Natural killer cell (primary cell): ENCODE data around the gene MAP2K2. TPM values are rescaled to one million over a fixed set of nuclear protein-coding genes. Genes with fewer than 3 reads are reported as not detected.
A peak's percentile ranks its signal among the peaks of the same experiment; 100 is the strongest.

Experiments
- ATAC-seq, 3 donors: fragments of 150-1000 bp in 2 of 3; fragments of 200-7000 bp in 1 of 3; cut with Tn5 transposase; 1 replicate in 1 of 3; 2 replicates in 2 of 3; pipeline ENCODE4 v1.10.0; 2021; ENCODE audit warnings: mild to moderate bottlenecking in 2 of 3, moderate library complexity in 2 of 3
- DNase-seq, 2 donors: peaks; one replicate each; pipeline versions ENCODE4 v3.0.0 to v3.0.0-alpha.2; 2013 to 2021; ENCODE audit warnings: mixed read lengths in 1 of 2
- H3K27ac ChIP-seq: one replicate; pipeline ENCODE4 v1.5.1; 2013; ENCODE audit warnings: mild to moderate bottlenecking, low read length
- H3K27me3 ChIP-seq: one replicate; pipeline ENCODE4 v1.6.1; 2013; ENCODE audit warnings: low read length; ENCODE audit not compliant: control insufficient read depth, insufficient read depth
- H3K36me3 ChIP-seq: one replicate; pipeline ENCODE4 v1.6.1; 2013; ENCODE audit warnings: low read length; ENCODE audit not compliant: control insufficient read depth, insufficient read depth
- H3K4me1 ChIP-seq: one replicate; pipeline ENCODE4 v1.6.1; 2013; ENCODE audit warnings: low read length; ENCODE audit not compliant: control insufficient read depth, insufficient read depth
- H3K4me3 ChIP-seq: one replicate; pipeline ENCODE4 v1.5.1; 2013; ENCODE audit warnings: low read length
- H3K9me3 ChIP-seq: one replicate; pipeline ENCODE4 v1.6.1; 2013; ENCODE audit warnings: low read length; ENCODE audit not compliant: control insufficient read depth, insufficient read depth
- H3K27ac Mint-ChIP-seq, 2 donors: one replicate each; pipeline ENCODE4 v1.8.0; 2022; ENCODE audit warnings: mild to moderate bottlenecking in 2 of 2, mixed read lengths in 2 of 2, moderate library complexity in 1 of 2
- H3K27me3 Mint-ChIP-seq, 2 donors: one replicate each; pipeline ENCODE4 v1.8.0; 2022; ENCODE audit warnings: low read depth in 2 of 2, mixed read lengths in 2 of 2
- H3K36me3 Mint-ChIP-seq: one replicate; pipeline ENCODE4 v1.8.0; 2022; ENCODE audit warnings: mixed read lengths
- H3K4me1 Mint-ChIP-seq, 2 donors: one replicate each; pipeline ENCODE4 v1.8.0; 2022; ENCODE audit warnings: mixed read lengths in 2 of 2
- H3K4me3 Mint-ChIP-seq: one replicate; pipeline ENCODE4 v1.8.0; 2022; ENCODE audit warnings: mild to moderate bottlenecking, moderate library complexity, mixed read lengths
- H3K9me3 Mint-ChIP-seq, 2 donors: one replicate each; pipeline ENCODE4 v1.8.0; 2022; ENCODE audit warnings: mixed read lengths in 2 of 2
- WGBS: methylation state at CpG from one replicate; pipeline ENCODE4 v1.1.7; 2013; ENCODE audit warnings: missing lambda C conversion rate; ENCODE audit not compliant: insufficient coverage; 5-methylcytosine and 5-hydroxymethylcytosine counted together
- intact Hi-C: fragments of 100-400 bp; cut with micrococcal nuclease; formaldehyde crosslinking; loops from one replicate; pipeline ENCODE4 v1.14.2; 2022
- total RNA-seq, 4 donors: library from RNA; stranded (reverse); fragments of 120-200 nt in 1 of 4; gene quantifications; one replicate each; pipeline versions ENCODE4 v1.2.3 to v1.2.4, GENCODE V29; 2013 to 2022
- TF ChIP-seq, protein P1 (sequence below): fragments of 200-600 bp; IDR thresholded peaks from one replicate; pipeline ENCODE4 v1.8.0; 2022; ENCODE audit warnings: antibody characterized with exemption

Gene MAP2K2
- total RNA-seq, 3 donors from 2014 or later (not counting 1 experiment from before 2014, with no cell fraction given): 137 to 154 (median 152) TPM

DNA sequence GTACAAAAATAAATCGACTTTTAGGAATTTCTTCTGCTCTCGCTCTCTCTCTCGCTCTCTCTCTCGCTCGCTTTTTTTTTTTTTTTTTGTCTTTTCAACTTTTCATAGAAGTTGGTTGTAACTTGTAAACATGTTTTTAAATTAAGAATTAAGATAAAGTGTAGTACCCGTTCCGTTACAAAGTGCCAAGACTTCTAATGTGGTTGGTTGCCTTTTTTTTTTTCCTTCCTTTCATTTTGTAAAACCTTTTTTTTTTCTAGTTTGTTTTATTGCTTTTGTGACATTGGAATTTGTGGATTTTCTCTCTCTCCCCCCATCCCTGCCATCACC is 77.6 kb downstream of the MAP2K2 start:
- WGBS: 83% methylated on average over 4 of the region's 7 CpGs
- Histone ChIP-seq H3K4me3 (no peak overlapping the region), H3K9me3 (no peaks in the 10 kb centered on the region), H3K4me1 (peaks cover 25% of the 10 kb centered on the region), H3K36me3 (peaks cover 42% of the 10 kb centered on the region), H3K27ac (no peak overlapping the region), H3K27me3 (no peaks in the 10 kb centered on the region)
- Mint-ChIP-seq H3K36me3 (no peaks in the 10 kb centered on the region), H3K27ac (peak overlapping the region; percentile 71 to 77), H3K9me3 (no peaks in the 10 kb centered on the region), H3K4me1 (peaks cover 18 to 35% of the 10 kb centered on the region in 2 donors), H3K27me3 (no peaks in the 10 kb centered on the region), H3K4me3 (no peak overlapping the region)
- peak in 1 of 2 donors; percentile 25 for DNase-seq
- ATAC-seq: no peak
- TF ChIP-seq, protein P1, sequence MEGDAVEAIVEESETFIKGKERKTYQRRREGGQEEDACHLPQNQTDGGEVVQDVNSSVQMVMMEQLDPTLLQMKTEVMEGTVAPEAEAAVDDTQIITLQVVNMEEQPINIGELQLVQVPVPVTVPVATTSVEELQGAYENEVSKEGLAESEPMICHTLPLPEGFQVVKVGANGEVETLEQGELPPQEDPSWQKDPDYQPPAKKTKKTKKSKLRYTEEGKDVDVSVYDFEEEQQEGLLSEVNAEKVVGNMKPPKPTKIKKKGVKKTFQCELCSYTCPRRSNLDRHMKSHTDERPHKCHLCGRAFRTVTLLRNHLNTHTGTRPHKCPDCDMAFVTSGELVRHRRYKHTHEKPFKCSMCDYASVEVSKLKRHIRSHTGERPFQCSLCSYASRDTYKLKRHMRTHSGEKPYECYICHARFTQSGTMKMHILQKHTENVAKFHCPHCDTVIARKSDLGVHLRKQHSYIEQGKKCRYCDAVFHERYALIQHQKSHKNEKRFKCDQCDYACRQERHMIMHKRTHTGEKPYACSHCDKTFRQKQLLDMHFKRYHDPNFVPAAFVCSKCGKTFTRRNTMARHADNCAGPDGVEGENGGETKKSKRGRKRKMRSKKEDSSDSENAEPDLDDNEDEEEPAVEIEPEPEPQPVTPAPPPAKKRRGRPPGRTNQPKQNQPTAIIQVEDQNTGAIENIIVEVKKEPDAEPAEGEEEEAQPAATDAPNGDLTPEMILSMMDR: no peak
- intact Hi-C loops: no loop called here

DNA sequence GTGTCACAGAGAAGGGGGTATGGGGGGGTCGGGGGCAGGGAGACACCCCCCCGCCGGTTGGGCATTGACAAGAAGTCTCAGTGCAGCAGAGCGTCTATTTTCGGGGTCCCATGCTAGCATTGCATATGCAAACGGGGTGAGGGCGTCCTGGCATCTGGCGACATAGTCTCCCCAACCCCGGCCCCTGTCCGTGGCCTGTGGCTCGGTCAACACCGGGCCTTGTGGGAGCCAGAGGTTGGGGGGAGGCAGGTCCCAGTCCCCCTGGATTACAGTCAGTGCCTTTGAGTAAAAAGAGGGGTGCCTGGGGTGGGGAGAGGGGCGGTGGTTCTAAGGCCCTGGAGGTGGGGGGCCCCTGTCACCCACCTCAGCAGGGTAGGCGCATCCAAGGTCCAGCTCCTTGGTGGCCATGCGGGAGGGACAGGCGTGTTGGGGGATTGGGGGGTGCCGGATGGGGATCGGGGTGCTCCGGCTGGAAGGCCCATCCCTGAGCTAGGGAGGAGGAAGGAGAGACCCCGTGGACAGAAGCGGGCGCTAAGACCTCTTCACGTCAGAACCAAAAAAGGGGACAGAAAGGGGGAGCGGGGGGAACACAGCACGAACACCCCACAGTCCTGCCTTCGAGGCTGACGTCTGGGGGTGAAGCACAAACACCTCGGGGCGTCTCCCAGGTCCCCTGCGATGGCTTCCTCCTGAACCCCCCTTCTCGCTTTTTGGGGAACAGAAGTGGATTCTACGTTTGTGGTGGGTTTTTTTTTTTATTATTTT is 78.1 kb downstream of the MAP2K2 start:
- H3K27ac ChIP-seq: no peak overlapping the region
- intact Hi-C loops: no loop called here
- no peak overlapping the region for H3K4me3 Mint-ChIP-seq

DNA sequence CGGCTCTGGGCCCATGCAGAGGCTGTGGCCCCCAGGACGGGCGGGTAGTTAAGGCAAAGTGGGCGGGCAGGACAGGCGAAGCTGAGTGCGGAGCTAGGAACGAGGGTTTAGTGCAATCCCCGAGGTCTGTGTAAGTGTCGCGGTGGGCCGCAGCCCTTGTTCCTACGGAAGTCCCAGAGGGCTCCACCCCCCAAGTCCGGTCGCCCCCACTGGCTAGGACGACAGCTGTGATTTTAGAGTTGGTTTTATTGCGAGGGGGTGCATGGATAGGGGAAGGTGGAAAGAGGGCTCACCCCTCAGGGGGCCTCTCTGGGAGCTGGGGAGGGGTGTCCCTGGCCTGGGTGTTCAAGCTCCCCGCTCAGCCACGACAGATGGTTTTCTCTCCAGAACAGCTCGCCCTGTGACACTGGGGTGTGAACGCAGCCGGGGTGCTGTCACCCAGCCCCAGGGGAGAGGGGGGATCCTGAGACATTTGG is 78.9 kb downstream of the MAP2K2 start:
- TF ChIP-seq, protein P1: no peak
- 93% methylated on average over 21 of the region's 21 CpGs for WGBS
- DNase-seq: no peak
- Mint-ChIP-seq H3K36me3 (no peaks in the 10 kb centered on the region), H3K9me3 (no peaks in the 10 kb centered on the region), H3K4me3 (no peak overlapping the region), H3K27me3 (no peaks in the 10 kb centered on the region), H3K27ac (peak overlapping the region in 1 of 2 donors; percentile 46), H3K4me1 (peaks cover 6 to 31% of the 10 kb centered on the region in 2 donors)
- intact Hi-C loops: no loop called here
- H3K36me3 ChIP-seq: peaks cover 34% of the 10 kb centered on the region
- no peak for ATAC-seq
- H3K9me3 ChIP-seq: no peaks in the 10 kb centered on the region
- H3K4me1 ChIP-seq: peaks cover 15% of the 10 kb centered on the region
- no peak overlapping the region for H3K27ac ChIP-seq
- H3K27me3 ChIP-seq: no peaks in the 10 kb centered on the region
- H3K4me3 ChIP-seq: no peak overlapping the region

More for the DNA sequence above, 78.1 kb downstream of the MAP2K2 start:
- ATAC-seq (no peak), DNase-seq (peak in 1 of 2 donors; percentile 11)
- peak overlapping the region; percentile 71 to 77 for H3K27ac Mint-ChIP-seq
- no peaks in the 10 kb centered on the region for H3K36me3 Mint-ChIP-seq
- Histone ChIP-seq H3K9me3 (no peaks in the 10 kb centered on the region), H3K4me1 (peaks cover 21% of the 10 kb centered on the region), H3K36me3 (peaks cover 38% of the 10 kb centered on the region), H3K27me3 (no peaks in the 10 kb centered on the region), H3K4me3 (no peak overlapping the region)
- peaks cover 14 to 31% of the 10 kb centered on the region in 2 donors for H3K4me1 Mint-ChIP-seq
- H3K9me3 Mint-ChIP-seq: no peaks in the 10 kb centered on the region
- TF ChIP-seq, protein P1: no peak
- 93% methylated on average over 31 of the region's 32 CpGs for WGBS
- H3K27me3 Mint-ChIP-seq: no peaks in the 10 kb centered on the region
